GM15510 (cell line): ENCODE results near the gene MTA2.

Source experiments
- POLR2A ChIP-seq: IDR thresholded peaks from 3 replicates; pipeline ENCODE4 v1.6.1; 2011; ENCODE audit warnings: borderline replicate concordance; ENCODE audit not compliant: insufficient read length; ENCODE audit errors: extremely low read depth

MTA2 gene

DNA sequence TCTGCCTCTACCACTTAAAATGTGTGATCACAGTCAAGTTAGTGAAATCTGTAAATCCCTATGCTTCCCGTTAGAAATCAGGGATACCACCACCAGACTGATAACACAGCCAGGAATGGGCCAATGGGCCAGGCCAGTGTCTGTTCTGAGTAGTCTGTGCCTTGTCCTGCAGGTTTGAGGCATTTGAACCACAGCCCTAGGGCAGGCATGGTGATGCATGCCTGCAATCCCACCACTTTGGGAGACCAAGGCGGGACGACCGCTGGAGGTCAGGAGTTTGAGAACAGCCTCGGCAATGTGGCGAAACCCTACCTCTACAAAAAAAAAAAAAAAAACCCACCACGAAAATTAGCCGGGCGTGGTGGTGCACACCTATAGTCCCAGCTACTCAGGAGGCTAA lies 43.0 kb downstream of the MTA2 start:
- TF ChIP-seq POLR2A: no peak

DNA sequence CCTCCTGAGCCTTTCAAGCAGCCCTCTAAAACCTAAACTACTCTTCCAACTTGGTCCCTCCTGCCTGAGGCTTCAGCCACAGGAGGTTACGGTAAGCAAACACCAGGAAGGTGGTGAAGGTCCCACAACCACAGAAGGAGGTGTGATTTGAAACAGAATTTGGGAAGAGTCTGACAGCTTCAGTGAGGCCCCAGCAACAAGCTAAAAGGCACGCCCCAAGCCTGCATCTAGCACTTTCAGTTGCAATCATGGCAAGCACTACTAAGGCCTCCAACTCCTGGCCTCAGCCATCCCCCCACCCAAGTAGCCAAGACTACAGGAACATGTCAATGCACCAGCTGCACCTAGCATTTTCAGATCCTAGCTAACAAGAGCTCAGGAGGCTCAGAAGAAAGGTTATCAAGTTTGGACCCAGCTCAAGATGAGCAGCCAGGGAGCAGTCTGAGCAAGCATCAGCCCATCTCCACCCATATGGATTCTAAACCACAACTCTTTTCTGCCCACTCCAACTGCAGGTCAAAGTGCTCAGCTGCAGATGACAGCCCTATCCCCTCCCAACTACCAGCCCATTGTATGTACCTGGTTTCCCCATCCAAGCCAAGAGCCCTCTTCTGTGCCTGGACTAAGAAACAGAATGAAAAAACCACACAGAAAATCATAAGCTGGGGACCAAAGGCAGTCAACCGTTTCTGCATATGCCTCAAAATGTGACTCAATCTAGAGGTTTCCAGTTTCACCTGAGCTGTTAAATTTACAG lies 44.6 kb downstream of the MTA2 start:
- TF ChIP-seq POLR2A: no peak

DNA sequence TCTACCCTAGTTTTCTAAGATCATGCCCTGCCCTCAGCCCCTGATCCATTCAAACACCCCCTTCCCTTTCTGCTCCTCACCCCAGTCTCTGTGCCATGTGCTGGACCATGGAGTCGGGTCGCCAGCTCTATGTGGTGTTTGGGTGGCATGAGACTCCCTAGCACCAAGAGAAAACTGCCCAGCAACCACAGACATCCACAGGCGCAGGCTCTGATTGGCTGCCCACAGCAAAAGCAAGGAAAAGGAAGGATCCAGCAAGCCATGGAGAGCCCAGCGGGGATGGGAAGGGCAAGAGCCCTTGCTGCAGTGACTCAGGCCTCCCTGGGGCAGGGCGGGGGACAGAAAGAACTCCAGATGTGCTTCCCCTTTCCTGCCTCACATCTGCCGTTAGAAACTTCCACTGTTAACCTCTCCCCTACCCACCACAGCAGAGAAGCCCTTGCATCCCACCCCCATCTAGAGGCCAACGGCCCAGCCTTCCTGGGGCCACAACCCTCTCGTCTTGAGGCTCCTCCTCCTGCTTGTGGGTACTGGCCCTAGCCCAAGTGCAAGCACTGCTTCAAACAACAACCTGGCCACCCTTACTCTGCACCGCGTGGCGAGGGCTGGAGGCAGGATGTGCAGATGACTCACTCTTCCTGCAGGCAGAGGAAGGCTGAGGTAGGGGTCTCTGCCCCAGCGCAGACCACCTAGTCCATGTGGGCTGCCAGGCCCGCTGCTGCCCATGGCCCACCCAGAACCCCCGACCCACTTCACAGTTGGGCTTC lies 45.4 kb downstream of the MTA2 start:
- peak; percentile 30 for TF ChIP-seq POLR2A

DNA sequence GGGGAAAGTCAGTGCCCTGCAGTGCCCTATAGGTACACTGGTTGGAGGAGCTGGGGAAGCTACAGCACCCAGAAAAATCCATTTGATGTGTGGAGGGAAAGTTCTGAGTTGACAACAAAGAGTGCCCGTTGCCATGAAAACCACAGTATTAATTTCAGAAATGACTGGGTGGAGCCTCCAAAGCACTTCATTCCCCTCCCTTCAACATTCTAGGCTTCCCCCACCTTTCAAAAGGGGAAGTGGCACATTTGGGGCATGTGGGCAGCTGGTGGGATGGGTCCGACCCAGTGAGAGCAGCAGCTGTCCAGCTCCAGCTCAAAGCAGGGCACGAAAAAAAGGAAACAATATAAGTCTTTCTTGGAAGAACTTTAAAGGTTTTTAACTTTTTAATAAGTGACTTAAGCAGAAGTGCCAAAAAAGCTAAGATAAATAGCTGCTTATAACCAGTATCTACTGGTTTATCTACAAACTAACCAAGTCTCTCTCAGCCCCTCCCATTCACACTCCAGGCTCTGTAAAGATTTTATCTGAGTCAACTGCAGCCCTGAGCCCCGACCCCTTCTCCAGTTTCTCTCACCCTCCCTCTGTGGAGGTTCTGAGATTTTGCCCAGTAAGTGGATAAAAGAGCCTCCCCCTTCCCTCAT lies 46.1 kb downstream of the MTA2 start:
- TF ChIP-seq POLR2A: peak; percentile 17

DNA sequence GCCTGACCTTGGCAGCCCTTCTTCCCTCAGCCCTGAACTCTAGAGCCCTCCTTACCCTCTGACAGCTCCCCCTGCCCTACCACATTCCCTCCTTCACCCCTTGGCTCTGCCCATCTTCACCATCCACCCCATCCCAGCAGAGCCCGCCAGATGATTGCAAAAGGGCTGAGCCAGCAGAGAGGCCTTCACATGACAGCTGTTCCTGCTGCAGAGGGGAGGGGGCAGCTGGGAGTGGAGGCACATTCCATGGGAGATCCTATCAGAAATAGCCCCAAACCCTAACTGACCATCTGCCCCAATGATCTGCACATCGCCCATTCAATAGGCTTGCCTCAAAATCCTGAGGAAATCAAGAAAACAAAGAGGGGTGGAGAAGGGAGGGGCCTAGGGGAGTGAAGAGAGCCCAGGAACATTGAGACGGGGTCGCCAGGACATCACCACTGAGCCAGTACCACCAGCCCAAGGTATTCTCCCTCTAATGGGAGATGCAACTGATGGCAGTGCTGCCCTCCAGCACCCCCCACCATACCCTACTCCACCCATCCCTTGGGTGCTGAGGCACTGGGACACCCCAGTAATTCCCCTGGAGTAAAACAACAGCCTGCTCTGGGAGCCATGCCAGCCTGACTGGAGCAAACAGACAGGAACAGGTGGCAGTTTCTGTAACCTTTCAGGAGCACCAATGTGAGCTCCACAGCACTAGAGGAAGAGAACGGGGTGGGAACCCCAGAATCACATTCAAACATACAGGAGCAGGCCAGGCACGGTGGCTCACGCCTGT lies 47.1 kb downstream of the MTA2 start:
- no peak for TF ChIP-seq POLR2A

DNA sequence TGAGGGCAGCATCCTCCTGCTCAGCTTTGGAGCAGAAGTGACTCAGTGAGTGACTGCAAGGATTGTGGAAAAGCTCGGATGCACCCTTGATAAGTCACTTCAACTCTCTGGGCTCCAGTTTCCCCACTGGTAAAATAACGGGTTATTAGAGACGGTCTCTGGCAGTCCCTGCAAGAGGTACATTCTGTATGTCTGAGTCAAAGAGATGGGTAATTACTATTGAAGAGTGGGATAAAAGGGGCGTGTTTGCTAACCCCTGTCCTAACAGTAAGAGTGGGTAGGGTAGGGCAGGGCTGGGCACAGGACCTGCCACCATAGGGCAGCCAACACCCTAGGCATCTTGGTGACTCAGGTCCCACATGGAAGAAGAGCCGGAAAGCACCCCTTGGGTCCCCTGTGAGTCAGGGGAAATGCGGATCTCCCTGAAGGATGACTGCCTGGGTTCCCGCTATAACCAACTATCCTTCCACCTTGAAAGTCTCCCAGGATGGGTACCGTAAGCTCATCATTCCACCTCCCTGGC lies 47.8 kb downstream of the MTA2 start:
- no peak for TF ChIP-seq POLR2A

DNA sequence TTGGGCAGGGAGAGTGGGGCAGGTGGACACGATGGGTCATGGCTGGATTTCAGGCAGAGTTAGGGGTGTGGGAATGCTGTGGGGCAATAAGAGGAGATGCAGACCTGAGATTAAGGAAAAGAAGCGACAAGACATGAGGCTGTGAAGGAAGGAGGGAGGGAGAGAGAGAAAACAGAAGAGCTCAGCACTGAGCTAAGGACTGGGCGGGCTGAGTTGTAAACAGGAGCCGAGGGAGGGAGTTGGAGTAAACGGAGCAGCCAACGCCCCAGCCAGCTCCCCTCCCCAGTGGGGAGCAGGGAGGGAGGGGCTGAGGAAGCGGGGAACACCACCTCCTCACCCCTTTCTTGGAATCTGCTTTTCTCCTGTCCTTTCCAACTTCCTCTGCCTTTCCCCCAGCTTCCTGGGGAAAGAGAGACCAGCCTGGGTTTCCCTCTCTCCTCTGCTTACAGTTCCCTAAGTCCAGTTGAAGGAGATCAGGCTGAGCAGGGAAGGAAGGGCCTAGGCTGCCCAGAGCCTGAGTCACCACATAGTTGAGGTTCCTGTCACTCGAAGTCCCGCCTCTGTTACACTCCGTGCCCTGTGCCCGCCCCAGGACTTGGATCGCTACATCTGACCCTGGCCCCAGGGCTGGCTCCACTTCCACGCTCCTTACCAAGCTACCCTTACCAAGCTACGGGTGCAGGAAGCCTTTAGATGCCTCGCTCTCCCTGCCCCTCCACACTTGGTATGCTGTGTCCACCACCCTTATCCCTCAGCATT lies 48.4 kb downstream of the MTA2 start:
- TF ChIP-seq POLR2A: no peak

DNA sequence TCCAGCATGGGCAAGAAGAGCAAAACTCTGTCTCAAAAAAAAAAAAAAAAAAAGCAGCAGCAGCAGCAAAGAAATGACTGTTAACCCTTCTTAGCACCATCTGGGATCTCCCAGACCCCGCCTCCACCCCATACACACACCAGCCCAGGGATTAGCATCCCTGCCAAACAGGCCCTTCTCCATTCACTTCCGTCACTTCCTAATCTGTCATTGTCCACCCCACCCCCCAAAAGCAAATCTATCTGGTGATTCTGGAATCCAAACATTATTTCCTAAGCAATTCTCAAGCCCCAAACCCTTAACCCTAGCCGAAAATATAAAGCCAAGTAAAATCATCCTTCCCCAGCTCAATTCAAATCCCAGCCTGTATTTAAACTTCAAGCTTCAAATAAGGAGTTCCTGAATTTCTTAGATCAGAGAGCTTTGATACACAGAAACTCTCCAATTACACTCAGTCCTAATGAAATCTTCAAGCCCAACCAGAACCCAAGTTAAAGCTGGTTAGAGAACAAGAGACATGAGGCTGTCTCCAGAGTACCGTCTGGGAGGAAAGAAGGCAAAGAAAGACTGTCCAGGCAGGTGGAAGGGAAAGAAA lies 49.1 kb downstream of the MTA2 start:
- no peak for TF ChIP-seq POLR2A

DNA sequence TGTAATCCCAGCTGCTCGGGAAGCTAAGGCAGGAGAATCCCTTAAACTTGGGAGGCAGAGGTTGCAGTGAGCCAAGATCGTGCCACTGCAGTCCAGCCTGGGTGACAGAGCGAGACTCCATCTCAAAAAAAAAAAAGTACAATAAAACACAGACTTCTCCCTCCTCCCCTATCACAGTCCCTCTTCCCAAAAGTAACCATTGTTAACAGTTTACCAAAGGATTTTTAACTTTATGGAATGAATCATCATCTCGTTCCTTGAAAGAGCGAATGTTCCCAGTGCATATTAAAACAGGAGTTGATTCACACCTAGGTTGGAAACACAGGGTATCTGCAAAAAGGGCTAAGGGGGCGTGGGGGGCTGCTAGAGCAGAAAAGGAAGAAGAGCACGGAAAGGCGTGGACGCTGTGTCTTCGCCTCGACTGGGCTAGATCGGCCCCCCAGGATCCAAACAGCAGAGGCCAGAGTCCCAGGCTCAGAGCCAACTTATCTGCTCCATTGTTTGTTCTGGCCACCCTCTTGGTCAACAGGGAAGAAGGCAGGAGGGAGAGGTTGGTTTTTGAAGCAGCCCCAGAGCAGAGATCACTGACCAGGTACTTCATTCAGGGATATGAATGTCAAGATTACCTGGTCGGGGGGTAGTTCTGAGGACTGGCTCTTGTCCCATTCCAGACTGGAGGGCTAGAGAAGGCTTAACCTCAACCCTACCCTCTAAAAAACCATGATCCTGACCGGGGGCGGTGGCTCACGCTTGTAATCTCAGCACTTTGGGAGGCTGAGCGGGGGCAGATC lies 52.9 kb downstream of the MTA2 start:
- no peak for TF ChIP-seq POLR2A

DNA sequence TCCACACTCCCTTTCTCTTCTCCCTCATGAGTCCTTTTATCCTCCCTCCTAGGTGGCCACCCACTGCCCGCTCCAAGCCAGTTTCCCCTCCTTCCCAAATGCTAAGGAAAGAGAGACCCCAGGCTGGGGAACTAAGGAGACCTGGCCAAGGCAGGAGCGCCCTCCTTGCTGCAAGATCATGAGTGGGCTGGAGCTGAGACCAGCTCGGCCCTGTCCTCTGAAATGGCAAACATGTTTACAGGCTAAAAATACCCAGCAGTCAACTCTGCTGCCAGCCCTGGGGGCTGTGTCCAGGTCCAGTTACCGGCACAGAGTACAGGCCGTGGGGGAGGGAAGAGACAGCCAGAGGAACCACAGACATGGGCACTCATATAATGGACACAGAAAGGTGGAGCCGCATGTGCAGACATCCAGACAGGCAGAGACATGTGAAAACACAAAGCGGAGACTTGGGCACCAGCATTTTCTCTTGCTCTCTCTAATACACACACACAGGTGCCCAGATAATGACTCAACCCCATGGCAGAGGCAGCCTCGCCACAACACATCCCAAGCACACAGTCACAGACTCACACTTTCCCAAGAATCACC lies 53.9 kb downstream of the MTA2 start:
- no peak for TF ChIP-seq POLR2A

DNA sequence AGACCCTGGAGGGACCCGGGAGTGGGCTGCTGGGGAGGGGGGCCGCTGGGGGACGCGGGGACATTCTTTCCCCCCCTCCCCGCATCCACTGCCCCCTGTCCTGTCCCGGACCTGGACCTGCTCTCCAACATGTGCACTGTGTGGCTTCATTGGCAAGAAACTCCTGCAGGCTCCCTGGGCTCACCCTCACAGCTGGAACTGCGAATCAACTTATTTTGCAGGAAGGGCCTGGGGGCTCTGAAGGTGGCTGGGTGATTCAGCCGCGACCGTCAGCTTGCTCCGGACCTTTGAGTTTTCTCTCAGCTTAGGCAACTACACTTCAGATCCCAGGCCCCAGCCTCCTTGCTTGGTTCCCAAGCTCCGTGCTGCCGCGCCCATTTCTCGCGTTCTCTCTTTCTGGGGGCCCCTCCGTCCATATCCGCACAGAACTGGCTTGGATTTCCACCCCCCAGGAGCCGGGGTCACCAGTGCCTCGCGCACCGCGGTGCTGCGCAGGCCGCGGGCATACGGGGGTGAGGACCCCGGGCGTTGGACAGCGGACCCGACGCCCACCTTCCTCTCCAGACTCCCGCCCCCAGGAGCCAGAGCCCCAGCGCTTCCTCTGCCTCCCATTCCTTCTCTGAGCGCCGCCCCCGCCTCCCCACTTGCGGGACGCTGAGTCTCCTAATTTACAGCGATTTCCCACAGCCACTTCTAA lies 54.6 kb downstream of the MTA2 start:
- no peak for TF ChIP-seq POLR2A
